Peyer's patch (tissue), 4 donors: Measurements from ENCODE around the gene ZNF280A.

Experiments
- CTCF ChIP-seq, 6 experiments: fragments of 450-650 bp in 4 of 6; fragments of 200-600 bp in 2 of 6; sonication (generic) in 1 of 6; IDR thresholded peaks; one replicate each; pipeline ENCODE4 v1.5.1; 2017 to 2019; ENCODE audit warnings: antibody characterized with exemption in 6 of 6, mild to moderate bottlenecking in 3 of 6, moderate library complexity in 1 of 6
- POLR2A ChIP-seq, 2 donors: fragments of 450-650 bp; IDR thresholded peaks; one replicate each; pipeline ENCODE4 v1.5.1; 2017; ENCODE audit warnings: antibody characterized with exemption in 2 of 2, mild to moderate bottlenecking in 2 of 2, moderate library complexity in 2 of 2

DNA sequence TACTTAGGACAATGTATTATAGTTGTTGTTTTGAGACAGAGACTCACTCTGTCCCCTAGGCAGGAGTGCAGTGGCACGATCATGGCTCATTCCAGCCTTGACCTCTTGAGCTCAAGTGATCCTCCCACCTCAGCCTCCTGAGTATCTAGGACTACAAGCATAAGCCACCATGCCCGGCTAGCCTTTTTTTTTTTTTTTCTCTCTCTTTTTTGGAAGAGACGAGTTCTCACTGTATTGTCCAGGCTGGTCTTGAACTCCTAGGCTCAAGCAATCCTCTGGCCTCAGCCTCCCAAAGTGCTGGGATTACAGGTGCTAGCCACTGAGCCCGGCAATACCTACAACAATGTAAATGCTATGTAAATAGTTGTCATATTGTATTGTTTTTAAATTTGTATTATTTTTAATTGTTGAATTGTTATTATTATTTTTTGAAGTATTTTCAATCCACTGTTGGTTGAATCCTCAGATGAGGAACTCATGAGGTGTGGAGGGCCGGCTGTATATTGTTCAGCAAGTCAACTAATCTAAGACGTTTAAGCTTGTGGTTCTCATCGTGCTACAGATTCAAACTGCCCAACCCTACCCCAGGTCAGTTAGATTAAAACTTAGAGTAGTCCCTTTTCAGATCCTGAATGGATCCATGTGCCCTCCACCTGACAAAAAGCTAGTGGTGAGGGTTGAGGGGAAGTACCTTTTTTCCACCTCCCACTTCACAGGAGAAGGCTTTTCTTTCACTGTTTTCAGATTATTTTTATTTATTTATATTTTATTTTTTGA lies 11.9 kb upstream of the ZNF280A start:
- no peak for TF ChIP-seq CTCF (IDR thresholded peaks at IDR 0.05)
- no peak for TF ChIP-seq POLR2A (IDR thresholded peaks at IDR 0.05)
